TTC549 (cell line): Measurements from ENCODE around the gene HSPA6.
A peak's percentile ranks its signal among the peaks of the same experiment; 100 is the strongest.
"Not testable (repeated sequence)": the region's sequence is repeated elsewhere in the genome, so short reads cannot be mapped to it uniquely, and the experiment has no call there.

Source experiments
- FAIRE-seq: peaks from 2 replicates; lab custom pipeline; 2012; peaks lifted over from hg19 to GRCh38; lab: Jason Lieb, UNC

HSPA6 gene

DNA sequence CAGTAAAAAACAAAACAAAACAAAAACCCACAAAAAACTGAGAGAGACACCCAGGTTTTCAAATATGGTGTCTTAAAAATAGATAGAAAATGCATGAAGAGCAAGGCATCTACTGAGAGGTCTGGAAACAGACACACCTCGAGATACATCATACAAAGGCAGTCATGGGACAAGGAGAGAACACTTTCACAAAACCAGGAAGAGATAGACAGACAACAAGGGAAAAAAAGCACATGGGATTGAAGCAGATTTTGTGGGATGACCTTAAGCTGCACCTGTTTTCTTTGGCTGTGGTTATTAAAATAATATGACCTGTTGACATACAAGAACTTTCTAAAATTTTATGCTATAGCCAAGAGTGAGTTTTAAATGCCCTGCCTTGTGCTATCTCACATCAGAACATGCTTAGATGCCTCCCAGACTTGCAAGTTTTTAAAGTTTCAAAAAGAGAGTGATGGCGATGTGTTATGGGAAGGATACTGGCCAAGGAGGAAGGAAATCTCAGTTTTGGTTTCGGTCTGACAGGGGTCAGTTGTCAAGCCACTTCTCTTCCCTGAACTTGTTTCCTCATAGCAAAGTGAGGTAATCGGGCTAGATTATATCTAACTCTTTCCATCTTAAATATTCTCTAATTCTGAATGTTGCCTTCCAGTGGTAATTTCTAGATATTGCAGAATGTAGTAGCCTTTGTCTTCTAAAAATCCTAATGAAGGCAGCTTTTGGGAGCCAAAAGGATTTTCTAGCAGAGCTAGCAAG lies 36.8 kb downstream of the HSPA6 start:
- FAIRE-seq: peak; percentile 40

DNA sequence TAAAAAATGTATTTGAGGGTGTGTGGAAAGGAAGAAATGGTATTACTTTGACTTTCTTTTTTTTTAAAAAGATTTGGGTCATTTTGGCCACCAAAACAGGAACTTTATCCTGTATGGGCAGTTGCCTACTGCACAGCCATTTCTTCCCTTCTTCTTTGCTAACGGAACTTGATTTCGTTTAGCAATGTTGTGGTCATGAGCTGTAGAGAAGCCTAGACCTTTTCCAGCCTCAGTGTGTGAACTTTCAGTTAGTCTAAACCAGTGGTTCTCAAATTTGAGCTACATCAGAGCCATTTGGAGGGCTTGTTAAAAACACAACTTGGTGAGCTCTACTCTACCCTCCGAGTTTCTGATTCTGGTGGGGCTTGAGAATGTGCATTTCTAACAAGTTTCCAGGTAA lies 38.1 kb downstream of the HSPA6 start:
- FAIRE-seq: not testable (repeated sequence)

DNA sequence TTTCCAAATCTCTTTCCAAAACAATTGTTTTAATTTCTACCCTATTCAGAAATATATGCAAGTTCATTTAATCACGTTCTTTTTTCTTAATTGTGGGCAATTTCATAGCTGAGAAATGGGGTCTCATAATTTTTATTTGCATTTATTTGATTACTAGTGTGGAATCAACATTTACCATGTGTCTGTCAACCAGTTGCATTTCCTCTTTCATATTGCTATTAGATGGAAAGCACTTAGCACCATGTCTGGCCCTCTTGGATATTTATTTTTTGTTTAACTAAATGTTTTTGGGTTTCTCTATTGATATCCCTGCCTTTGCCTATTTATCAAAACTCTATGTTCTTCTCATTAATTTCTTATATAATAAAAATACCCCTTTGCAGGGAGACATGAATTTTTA lies 39.2 kb downstream of the HSPA6 start:
- peak; percentile 53 for FAIRE-seq

DNA sequence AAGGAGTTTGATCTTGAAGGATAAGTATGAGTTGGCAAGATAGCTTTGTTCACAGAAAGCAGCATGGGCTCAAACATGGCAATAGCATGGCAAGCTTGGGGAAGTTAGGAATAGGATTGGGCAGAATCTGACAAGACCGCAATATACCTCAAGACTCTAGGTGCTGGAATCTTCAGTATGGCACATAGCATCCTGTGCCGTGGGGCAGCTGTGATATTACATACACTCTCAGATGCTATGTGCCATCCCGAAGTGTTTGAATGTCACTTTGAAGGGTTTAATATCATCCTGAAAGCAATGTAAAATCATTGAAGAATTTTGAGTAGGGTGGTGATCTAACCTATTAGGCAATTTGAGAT lies 42.2 kb downstream of the HSPA6 start:
- FAIRE-seq: not testable (repeated sequence)

DNA sequence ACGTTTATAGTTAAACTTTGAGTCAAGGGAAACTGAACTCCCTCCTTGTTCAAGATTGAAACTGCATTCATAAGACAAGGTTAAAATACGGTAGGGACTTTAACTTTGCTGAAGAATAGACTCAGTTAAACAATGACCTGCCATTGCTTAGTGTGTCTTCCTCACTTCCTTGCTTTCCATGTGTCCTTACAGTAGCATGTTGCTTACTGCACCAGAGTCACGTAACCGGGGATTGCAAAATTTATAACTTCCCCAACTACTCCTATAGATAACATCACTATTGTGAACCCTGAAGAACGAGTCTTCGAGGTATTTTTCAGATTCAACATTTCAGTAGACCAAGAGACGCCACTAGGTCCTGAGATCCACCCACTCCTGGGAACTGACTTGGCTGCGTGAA lies 47.4 kb downstream of the HSPA6 start:
- not testable (repeated sequence) for FAIRE-seq
